Retinal pigment epithelial cell (primary cell): ENCODE measurements around the gene GMPPB.

ENCODE experiments used
- DNase-seq: peaks from one replicate; pipeline ENCODE4 v3.0.0-alpha.2; 2010; ENCODE audit warnings: low read depth
- H3K4me3 ChIP-seq: 2 replicates; pipeline ENCODE4 v1.5.1; 2011; ENCODE audit warnings: mild to moderate bottlenecking, low read length, control low read depth, moderate library complexity
- TF ChIP-seq, protein P1 (sequence below): conservative IDR thresholded peaks from 2 replicates; pipeline ENCODE4 v1.5.1; 2011; ENCODE audit warnings: low read depth, low read length, control low read depth, inconsistent platforms

The GMPPB gene

DNA sequence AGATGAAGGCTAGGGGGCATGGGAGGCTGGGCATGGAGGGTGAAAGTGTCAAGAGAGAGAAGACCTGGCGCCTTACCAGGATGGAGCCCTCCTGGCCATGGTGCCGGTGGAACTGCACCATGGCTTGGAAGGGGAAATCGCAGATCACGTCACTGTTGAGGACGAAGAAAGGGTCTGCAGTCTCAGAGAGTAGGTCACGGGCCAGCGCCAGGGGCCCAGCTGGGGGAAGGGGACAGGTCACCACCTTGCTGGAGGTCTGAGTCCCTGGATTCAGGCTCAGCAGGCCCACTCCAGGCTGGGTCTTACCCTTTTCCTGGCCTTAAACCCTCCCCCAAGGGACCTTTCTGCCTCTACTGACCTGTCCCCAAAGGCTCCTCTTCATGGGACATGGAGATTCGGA, 855 bp downstream of the GMPPB start:
- TF ChIP-seq, protein P1, sequence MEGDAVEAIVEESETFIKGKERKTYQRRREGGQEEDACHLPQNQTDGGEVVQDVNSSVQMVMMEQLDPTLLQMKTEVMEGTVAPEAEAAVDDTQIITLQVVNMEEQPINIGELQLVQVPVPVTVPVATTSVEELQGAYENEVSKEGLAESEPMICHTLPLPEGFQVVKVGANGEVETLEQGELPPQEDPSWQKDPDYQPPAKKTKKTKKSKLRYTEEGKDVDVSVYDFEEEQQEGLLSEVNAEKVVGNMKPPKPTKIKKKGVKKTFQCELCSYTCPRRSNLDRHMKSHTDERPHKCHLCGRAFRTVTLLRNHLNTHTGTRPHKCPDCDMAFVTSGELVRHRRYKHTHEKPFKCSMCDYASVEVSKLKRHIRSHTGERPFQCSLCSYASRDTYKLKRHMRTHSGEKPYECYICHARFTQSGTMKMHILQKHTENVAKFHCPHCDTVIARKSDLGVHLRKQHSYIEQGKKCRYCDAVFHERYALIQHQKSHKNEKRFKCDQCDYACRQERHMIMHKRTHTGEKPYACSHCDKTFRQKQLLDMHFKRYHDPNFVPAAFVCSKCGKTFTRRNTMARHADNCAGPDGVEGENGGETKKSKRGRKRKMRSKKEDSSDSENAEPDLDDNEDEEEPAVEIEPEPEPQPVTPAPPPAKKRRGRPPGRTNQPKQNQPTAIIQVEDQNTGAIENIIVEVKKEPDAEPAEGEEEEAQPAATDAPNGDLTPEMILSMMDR = no peak
- no peak for DNase-seq
- peak overlapping the region; percentile 98 for H3K4me3 ChIP-seq

DNA sequence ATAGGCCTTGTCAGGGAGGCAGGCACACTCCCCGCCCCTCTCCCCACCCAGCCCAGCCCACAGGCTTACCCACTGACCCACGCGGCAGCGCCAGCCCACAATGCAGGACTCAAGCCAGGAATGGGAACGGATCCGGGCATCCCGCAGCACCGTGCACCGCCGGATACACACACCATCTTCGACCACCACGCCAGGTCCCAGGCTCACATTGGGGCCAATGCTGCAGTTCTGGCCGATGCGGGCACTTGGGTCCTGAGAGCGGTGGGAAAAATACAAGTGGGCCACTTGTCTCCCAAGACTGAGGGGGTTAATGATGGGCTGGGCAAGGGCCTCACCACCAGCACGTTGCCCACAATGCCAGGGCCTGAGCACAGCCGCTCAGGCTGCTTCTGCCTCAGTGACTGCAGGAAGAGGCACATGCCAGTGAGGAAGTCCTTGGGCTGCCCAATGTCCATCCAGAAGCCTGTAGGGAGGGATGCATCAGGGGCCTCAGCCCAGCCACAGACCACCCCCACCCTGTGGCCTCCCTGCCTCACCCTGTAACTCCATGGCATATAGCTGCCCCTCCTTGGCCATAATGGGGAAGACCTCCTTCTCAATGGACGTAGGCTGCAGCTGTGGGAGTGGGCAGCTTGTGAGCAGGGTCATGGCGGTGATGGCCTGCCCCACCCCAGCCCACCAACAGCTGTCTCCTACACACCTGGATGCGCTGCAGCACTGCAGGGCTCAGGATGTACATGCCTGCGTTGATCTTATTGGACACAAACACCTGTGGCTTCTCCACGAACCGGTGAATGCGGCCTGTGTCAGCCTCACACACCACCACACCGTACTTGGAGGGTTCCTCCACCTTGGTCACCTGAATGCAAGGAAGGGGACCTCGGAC, 1.6 kb downstream of the GMPPB start:
- DNase-seq = no peak
- no peak overlapping the region for H3K4me3 ChIP-seq

DNA sequence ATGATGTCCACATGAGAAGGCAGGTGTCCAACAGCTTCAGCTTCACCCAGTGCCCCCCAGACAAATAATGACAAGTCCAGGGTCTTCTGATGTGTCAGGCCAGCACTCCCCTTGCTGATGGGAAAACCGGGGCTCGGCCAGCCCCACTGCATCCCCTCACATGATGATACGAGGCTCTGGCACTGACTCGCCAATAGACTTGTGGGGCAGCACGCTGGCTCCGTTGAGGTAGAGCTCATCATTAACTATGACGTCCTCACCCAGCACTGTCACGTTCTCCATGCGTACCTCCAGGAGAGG, 2.2 kb downstream of the GMPPB start:
- H3K4me3 ChIP-seq = no peak overlapping the region
- TF ChIP-seq, protein P1 = no peak
- DNase-seq = no peak

More for the DNA sequence above, 1.6 kb downstream of the GMPPB start:
- TF ChIP-seq, protein P1 = no peak

DNA sequence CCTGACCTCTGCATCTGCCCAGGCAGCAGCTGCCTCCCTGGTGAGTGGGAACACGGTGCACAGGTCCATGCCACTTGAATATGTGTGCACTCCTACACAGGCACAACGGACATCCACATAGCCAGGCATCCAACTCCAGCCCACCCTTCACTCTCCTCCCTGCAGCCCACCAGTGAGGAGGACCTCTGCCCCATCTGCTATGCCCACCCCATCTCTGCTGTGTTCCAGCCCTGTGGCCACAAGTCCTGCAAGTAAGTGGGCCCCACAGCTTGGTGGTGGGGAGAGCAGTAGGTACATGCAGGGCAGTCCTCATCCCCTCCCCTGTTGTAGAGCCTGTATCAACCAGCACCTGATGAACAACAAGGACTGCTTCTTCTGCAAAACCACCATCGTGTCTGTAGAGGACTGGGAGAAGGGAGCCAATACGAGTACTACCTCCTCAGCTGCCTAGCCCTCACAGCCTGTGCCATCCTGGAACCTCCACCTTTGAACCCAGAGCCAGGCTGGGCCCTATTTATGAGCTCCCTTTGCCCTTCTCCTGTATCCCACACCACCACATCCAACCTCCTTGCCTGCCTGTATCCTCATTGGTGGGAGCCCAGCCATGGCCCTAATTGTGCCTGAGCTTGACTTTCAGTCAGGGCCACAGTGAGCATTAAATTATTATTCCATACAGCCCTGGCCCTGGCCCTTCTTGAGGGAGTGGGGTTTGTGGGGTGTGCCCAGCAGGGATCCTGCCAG, 2.7 kb downstream of the GMPPB start:
- TF ChIP-seq, protein P1 = no peak
- no peak overlapping the region for H3K4me3 ChIP-seq
- DNase-seq = no peak

DNA sequence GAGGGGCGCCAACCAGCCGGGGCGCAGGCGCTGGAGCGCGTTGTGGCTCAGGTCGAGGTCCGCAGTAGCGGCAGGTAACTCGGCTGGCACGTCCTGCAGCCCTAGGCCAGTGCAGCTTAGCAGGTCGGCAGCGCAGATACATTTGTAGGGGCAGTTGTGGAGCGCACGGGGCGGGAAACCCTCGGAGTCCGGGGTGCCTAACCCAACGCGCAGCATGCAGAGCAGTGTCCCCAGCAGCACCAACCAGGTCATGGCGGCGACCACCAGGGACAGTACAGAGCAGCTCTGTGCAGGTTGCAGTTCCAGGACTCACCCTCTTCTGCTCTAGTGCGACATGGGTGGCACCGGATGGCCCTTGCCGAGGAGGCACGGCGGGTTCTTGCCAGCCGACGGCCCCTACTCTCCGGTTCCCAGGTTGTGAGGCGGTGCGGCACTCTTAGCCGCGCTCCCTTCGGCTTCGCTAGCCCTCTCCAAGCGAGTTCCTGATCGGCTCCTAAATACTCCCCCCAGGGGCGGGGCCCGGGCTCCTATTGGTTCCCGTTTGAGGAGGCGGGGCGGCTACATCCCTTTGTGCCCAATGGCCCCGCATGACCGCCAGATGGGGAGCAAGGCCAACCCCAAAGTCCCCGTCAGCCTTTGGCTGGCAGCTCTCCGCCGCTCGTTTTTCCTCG, 4.4 kb downstream of the GMPPB start, which contains the start of gene AMIGO3:
Gene AMIGO3 (minus strand): TSS at position 471 of the 671 bp plus-strand sequence. CDS start 219 bp downstream, at position 252.
- DNase-seq = peak; percentile 63
- peak within 1 kb of the TSS; percentile 54 for H3K4me3 ChIP-seq

DNA sequence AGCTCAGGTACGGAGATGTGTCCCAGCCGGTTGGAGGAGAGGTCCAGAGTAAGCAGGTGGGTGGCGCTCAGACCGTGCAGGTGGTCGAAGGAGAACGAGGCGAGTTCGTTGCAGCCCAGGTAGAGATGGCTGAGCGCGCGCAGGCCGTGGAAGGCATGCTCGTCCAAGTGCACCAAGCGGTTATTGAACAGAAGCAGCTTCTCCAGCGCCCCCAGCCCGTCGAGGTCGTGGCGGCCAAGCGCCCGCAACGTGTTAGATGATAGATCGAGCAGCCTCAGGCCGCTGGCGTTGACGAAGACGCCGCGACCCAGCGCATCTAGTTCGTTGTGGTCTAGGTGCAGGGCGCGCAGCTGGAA, 4.9 kb downstream of the GMPPB start:
- TF ChIP-seq, protein P1 = no peak
- H3K4me3 ChIP-seq = peak overlapping the region; percentile 54
- no peak for DNase-seq

More for the DNA sequence above, 4.4 kb downstream of the GMPPB start, which contains the start of gene AMIGO3:
- TF ChIP-seq, protein P1 = peak; percentile 44
